IMR-90 (cell line): ENCODE results near the gene OVOL1. TPM values are rescaled to one million over a fixed set of nuclear protein-coding genes. Genes with fewer than 3 reads are reported as not detected.

ENCODE experiments used
- ATAC-seq: fragments of 200-7000 bp; cut with Tn5 transposase; 2 replicates; pipeline ENCODE4 v1.9.1; 2020; ENCODE audit warnings: low read depth, mild to moderate bottlenecking, moderate library complexity
- BruUV-seq: library from RNA; stranded (reverse); fragments of 400-500 nt; replicated peaks from 2 replicates; lab custom pipeline; 2021; lab: Mats Ljungman, UMichigan
- CTCF ChIA-PET: fragments of 300-600 bp; formaldehyde crosslinking; extraction: SDS; loops from one replicate; lab custom pipeline; 2021; ENCODE audit warnings: antibody characterized with exemption; lab: Yijun Ruan, JAX
- POLR2A ChIA-PET: fragments of 300-600 bp; sonication (Branson Sonifier 250); formaldehyde crosslinking; loops from one replicate; lab custom pipeline; 2022; ENCODE audit warnings: antibody characterized with exemption; ENCODE audit not compliant: unreplicated experiment; lab: Charles Lee
- DNase-seq: peaks from one replicate; pipeline ENCODE4 v3.0.0; 2013
- H2AFZ ChIP-seq: replicated peaks from 2 replicates; pipeline ENCODE3; 2013; ENCODE audit warnings: low read length, mild to moderate bottlenecking; ENCODE audit not compliant: poor library complexity
- H2AK5ac ChIP-seq: 2 replicates; pipeline ENCODE4 v1.6.1; 2013; ENCODE audit warnings: low read depth, low read length, inconsistent platforms
- H2AK9ac ChIP-seq: replicated peaks from 2 replicates; pipeline ENCODE3; 2013; ENCODE audit warnings: mild to moderate bottlenecking, low read depth, low read length, moderate library complexity; ENCODE audit not compliant: poor library complexity
- H2BK120ac ChIP-seq: 2 replicates; pipeline ENCODE4 v1.6.1; 2013; ENCODE audit warnings: low read depth, low read length, inconsistent platforms
- H2BK15ac ChIP-seq: 3 replicates; pipeline ENCODE4 v1.6.1; 2013; ENCODE audit warnings: low read depth, low read length, inconsistent platforms
- H2BK20ac ChIP-seq: 2 replicates; pipeline ENCODE4 v1.6.1; 2013; ENCODE audit warnings: low read depth, mild to moderate bottlenecking, inconsistent platforms, low read length, moderate library complexity
- H2BK5ac ChIP-seq: 2 replicates; pipeline ENCODE4 v1.6.1; 2013; ENCODE audit warnings: mild to moderate bottlenecking, low read depth, low read length, inconsistent platforms; ENCODE audit not compliant: poor library complexity, severe bottlenecking
- H3K14ac ChIP-seq: replicated peaks from 2 replicates; pipeline ENCODE4 v1.6.1; 2013; ENCODE audit warnings: low read depth, low read length, inconsistent platforms
- H3K18ac ChIP-seq: 2 replicates; pipeline ENCODE4 v1.6.1; 2013; ENCODE audit warnings: low read depth, low read length, control low read depth
- H3K23ac ChIP-seq: 2 replicates; pipeline ENCODE4 v1.6.1; 2013; ENCODE audit warnings: low read depth, low read length, inconsistent platforms
- H3K27ac ChIP-seq: 2 replicates; pipeline ENCODE4 v1.5.1; 2013; ENCODE audit warnings: mild to moderate bottlenecking, control low read depth, low read length; ENCODE audit not compliant: insufficient read depth
- H3K27me3 ChIP-seq: 2 replicates; pipeline ENCODE4 v1.6.1; 2013; ENCODE audit warnings: low read length; ENCODE audit not compliant: control insufficient read depth, insufficient read depth
- H3K36me3 ChIP-seq: 2 replicates; pipeline ENCODE4 v1.6.1; 2013; ENCODE audit warnings: low read length, mixed read lengths; ENCODE audit not compliant: control insufficient read depth, insufficient read depth
- H3K4ac ChIP-seq: 2 replicates; pipeline ENCODE4 v1.6.1; 2013; ENCODE audit warnings: low read depth, low read length, inconsistent platforms
- H3K4me1 ChIP-seq: 2 replicates; pipeline ENCODE4 v1.6.1; 2013; ENCODE audit warnings: low read length, mixed read lengths; ENCODE audit not compliant: control insufficient read depth, insufficient read depth
- H3K4me2 ChIP-seq: 2 replicates; pipeline ENCODE4 v1.6.1; 2013; ENCODE audit warnings: low read depth, mild to moderate bottlenecking, control low read depth, low read length, moderate library complexity
- H3K4me3 ChIP-seq: 2 replicates; pipeline ENCODE4 v1.5.1; 2013; ENCODE audit warnings: low read depth, mild to moderate bottlenecking, control low read depth, low read length, moderate library complexity; ENCODE audit not compliant: insufficient read depth
- H3K56ac ChIP-seq: 2 replicates; pipeline ENCODE4 v1.6.1; 2013; ENCODE audit warnings: low read length, inconsistent platforms; ENCODE audit not compliant: insufficient read depth; ENCODE audit errors: extremely low read depth
- H3K79me1 ChIP-seq, 2 experiments: 2 replicates each; pipeline ENCODE4 v1.6.1; 2013; ENCODE audit warnings: low read length in 2 of 2, inconsistent platforms in 1 of 2, low read depth in 1 of 2
- H3K9ac ChIP-seq: 2 replicates; pipeline ENCODE4 v1.6.1; 2013; ENCODE audit warnings: low read depth, low read length, control low read depth
- H3K9me1 ChIP-seq: 2 replicates; pipeline ENCODE4 v1.6.1; 2013; ENCODE audit warnings: low read length, inconsistent platforms; ENCODE audit not compliant: insufficient read depth
- H3K9me3 ChIP-seq: 2 replicates; pipeline ENCODE4 v1.6.1; 2013; ENCODE audit warnings: low read length; ENCODE audit not compliant: control insufficient read depth, insufficient read depth
- H4K20me1 ChIP-seq: 2 replicates; pipeline ENCODE4 v1.6.1; 2013; ENCODE audit warnings: low read length, inconsistent platforms; ENCODE audit not compliant: insufficient read depth
- H4K5ac ChIP-seq: 2 replicates; pipeline ENCODE4 v1.6.1; 2013; ENCODE audit warnings: mild to moderate bottlenecking, low read depth, low read length, control low read depth
- H4K8ac ChIP-seq, 2 experiments: 2 replicates each; pipeline ENCODE4 v1.6.1; 2013; ENCODE audit warnings: low read depth in 2 of 2, low read length in 2 of 2, control low read depth in 1 of 2, inconsistent platforms in 1 of 2
- H4K91ac ChIP-seq: 2 replicates; pipeline ENCODE4 v1.6.1; 2013; ENCODE audit warnings: low read depth, low read length, inconsistent platforms; ENCODE audit not compliant: insufficient read depth
- BHLHE40 ChIP-seq: fragments of 150-350 bp; IDR thresholded peaks from 2 replicates; pipeline ENCODE4 v1.6.1; 2016; ENCODE audit warnings: mild to moderate bottlenecking, low read depth, low read length
- CEBPB ChIP-seq: IDR thresholded peaks from 2 replicates; pipeline ENCODE4 v1.6.1; 2012; ENCODE audit warnings: low read depth, low read length, improper control_type of control experiment
- CHD1 ChIP-seq: IDR thresholded peaks from 2 replicates; pipeline ENCODE4 v1.6.1; 2012; ENCODE audit warnings: low read depth, low read length, improper control_type of control experiment
- CTCF ChIP-seq: conservative IDR thresholded peaks from 2 replicates; pipeline ENCODE4 v1.5.1; 2012; ENCODE audit warnings: mild to moderate bottlenecking, low read depth, low read length, improper control_type of control experiment
- ELK1 ChIP-seq: fragments of 150-350 bp; IDR thresholded peaks from 2 replicates; pipeline ENCODE4 v1.6.1; 2016; ENCODE audit warnings: low read depth, mild to moderate bottlenecking, low read length, moderate library complexity, borderline replicate concordance
- FOS ChIP-seq: fragments of 150-350 bp; IDR thresholded peaks from 2 replicates; pipeline ENCODE4 v1.6.1; 2016; ENCODE audit warnings: low read depth, low read length
- MAFK ChIP-seq: IDR thresholded peaks from 2 replicates; pipeline ENCODE4 v1.6.1; 2012; ENCODE audit warnings: low read depth, low read length, improper control_type of control experiment
- MAZ ChIP-seq: IDR thresholded peaks from 2 replicates; pipeline ENCODE4 v1.6.1; 2012; ENCODE audit warnings: low read depth, mild to moderate bottlenecking, low read length, improper control_type of control experiment, moderate library complexity, borderline replicate concordance
- NFE2L2 ChIP-seq: fragments of 150-350 bp; IDR thresholded peaks from 2 replicates; pipeline ENCODE4 v1.6.1; 2016; ENCODE audit warnings: low read depth, mild to moderate bottlenecking, low read length
- POLR2A ChIP-seq: IDR thresholded peaks from 2 replicates; pipeline ENCODE4 v1.6.1; 2012; ENCODE audit warnings: mild to moderate bottlenecking, low read depth, low read length
- RAD21 ChIP-seq: IDR thresholded peaks from 2 replicates; pipeline ENCODE4 v1.6.1; 2012; ENCODE audit warnings: low read length, improper control_type of control experiment
- RCOR1 ChIP-seq: IDR thresholded peaks from 2 replicates; pipeline ENCODE4 v1.6.1; 2012; ENCODE audit warnings: mild to moderate bottlenecking, low read length, improper control_type of control experiment; ENCODE audit not compliant: insufficient replicate concordance
- SMC3 ChIP-seq: fragments of 150-350 bp; IDR thresholded peaks from 2 replicates; pipeline ENCODE4 v1.6.1; 2016; ENCODE audit warnings: low read depth, mild to moderate bottlenecking, antibody characterized with exemption, low read length, moderate library complexity
- WGBS, 2 experiments: methylation state at CpG; one replicate each; pipeline versions ENCODE4 v1.1.5 to v1.1.7; 2013; ENCODE audit warnings: missing lambda C conversion rate in 2 of 2; ENCODE audit not compliant: insufficient read length in 1 of 2; ENCODE audit errors: extremely low coverage in 2 of 2; 5-methylcytosine and 5-hydroxymethylcytosine counted together
- dilution Hi-C: fragments of 300-500 bp; cut with HindIII; formaldehyde crosslinking; loops from one replicate; pipeline ENCODE4 v1.14.3; 2018; ENCODE audit warnings: low sequenced_read_pairs; ENCODE audit not compliant: unreplicated experiment
- in situ Hi-C: fragments of 300-500 bp; cut with MboI; formaldehyde crosslinking; loops from 3 replicates; pipeline ENCODE4 v1.14.3; 2019; ENCODE audit warnings: low sequenced_read_pairs, inconsistent platforms, mixed read lengths
- intact Hi-C: fragments of 100-400 bp; cut with micrococcal nuclease; formaldehyde crosslinking; loops from 2 replicates; pipeline ENCODE4 v1.10.0; 2022
- polyA plus RNA-seq, 3 experiments: library from polyadenylated mRNA; depleted of rRNA; stranded (reverse); fragments of >200 nt; gene quantifications; 2 replicates each; pipeline ENCODE4 v1.2.3, GENCODE V29; 2012; ENCODE audit warnings: low replicate concordance in 1 of 3
- total RNA-seq: library from RNA; depleted of rRNA; stranded (reverse); fragments of >200 nt; gene quantifications from 2 replicates; pipeline ENCODE4 v1.2.3, GENCODE V29; 2012

The OVOL1 gene
- total and polyA plus RNA-seq, 2 of the 4 experiments (the other 2 are of a cell fraction) = not detected

DNA sequence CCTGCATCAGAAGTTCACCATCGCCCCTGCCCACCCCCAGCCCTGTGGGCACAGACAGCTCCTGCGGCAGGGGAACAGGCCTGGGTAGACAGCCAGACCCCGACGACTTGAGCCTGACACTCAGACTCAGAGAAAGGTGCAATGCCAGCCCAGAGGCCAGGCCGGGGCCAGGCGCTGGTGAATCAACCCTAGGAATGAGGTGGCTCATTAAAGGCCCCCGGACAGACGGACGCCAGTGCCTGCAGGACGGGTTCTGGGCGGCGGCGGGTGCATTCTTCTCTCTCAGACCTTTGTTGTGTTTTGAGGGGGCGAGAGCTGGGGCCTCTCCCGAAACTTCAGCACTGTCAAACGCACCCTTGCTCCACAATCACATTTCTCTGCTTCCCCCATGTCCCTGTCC lies 5.6 kb downstream of the OVOL1 start:
- no peak overlapping the region for H4K8ac ChIP-seq
- no peaks in the 10 kb centered on the region for H3K9me3 ChIP-seq
- no peaks in the 10 kb centered on the region; the same call in 1 of the 2 replicates for H4K20me1 ChIP-seq
- no peak overlapping the region for H3K4me2 ChIP-seq
- no peak overlapping the region for H4K5ac ChIP-seq
- H3K14ac ChIP-seq = no peak overlapping the region
- H3K9ac ChIP-seq = no peak overlapping the region
- in situ Hi-C loops = no loop called here
- H3K9me1 ChIP-seq = no peaks in the 10 kb centered on the region
- ATAC-seq (no peak), DNase-seq (no peak)
- no peak overlapping the region for H2AK9ac ChIP-seq
- H3K4ac ChIP-seq = no peak overlapping the region
- no peak overlapping the region for H2BK20ac ChIP-seq
- H2BK120ac ChIP-seq = no peak overlapping the region
- dilution Hi-C loops = no loop called here
- H4K91ac ChIP-seq = no peak overlapping the region
- H3K36me3 ChIP-seq = no peaks in the 10 kb centered on the region
- CTCF ChIA-PET = interaction anchor here (0.6 kb wide), 1 partner anchor 53 kb away, joined by 3 read pairs; no protein-coding TSS in a partner anchor
- H3K23ac ChIP-seq = no peak overlapping the region
- H3K56ac ChIP-seq = no peak overlapping the region
- H3K4me3 ChIP-seq = no peak overlapping the region
- no peak overlapping the region for H2AK5ac ChIP-seq
- POLR2A ChIA-PET = interaction anchor here (0.7 kb wide), 1 partner anchor 12 kb away, joined by 3 read pairs; no protein-coding TSS in a partner anchor
- no peak for TF ChIP-seq CEBPB
- TF ChIP-seq FOS = no peak
- TF ChIP-seq RCOR1 = no peak
- TF ChIP-seq CHD1 = no peak
- no peak for TF ChIP-seq MAZ
- TF ChIP-seq POLR2A = no peak
- TF ChIP-seq NFE2L2 = no peak
- TF ChIP-seq MAFK = no peak
- no peak for TF ChIP-seq BHLHE40
- TF ChIP-seq ELK1 = no peak
- TF ChIP-seq CTCF = no peak
- no peak for TF ChIP-seq SMC3
- no peak for TF ChIP-seq RAD21
- H2AFZ ChIP-seq = no peak overlapping the region
- BruUV-seq = no TSS peak
- no peak overlapping the region for H3K27ac ChIP-seq
- H3K27me3 ChIP-seq = peaks cover 76% of the 10 kb centered on the region
- intact Hi-C loops = no loop called here
- no peak overlapping the region for H3K18ac ChIP-seq
- no peak overlapping the region for H2BK5ac ChIP-seq
- no peaks in the 10 kb centered on the region for H3K79me1 ChIP-seq
- no peak overlapping the region for H2BK15ac ChIP-seq
- peaks cover 5% of the 10 kb centered on the region; the same call in 1 of the 2 replicates for H3K4me1 ChIP-seq
- 40% methylated on average over 2 of the region's 16 CpGs; no CpG with 5 or more reads in 1 of the 2 experiments for WGBS, 2 experiments
